ENCODE measurements around the gene SFI1.

DNA sequence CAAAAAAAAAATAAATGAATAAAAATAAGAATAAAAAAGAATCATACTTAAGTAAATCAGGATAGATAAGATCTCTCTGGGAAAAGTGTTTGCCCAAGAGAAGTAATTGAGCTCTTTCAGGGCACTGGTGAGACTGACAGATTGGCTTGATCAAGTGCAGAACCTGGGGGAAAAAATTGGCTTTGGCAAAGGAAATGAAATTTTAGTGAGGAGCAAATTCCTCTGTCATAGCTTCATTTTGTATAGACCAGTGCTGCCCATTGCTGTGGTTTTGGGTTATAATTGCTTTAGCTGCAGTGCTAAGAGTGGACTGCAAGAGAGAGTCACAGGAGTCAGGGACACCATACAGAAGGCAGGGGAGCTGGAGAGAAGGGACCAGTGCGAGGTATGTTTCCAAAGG is 35.7 kb downstream of the SFI1 start:
- TF ChIP-seq, protein P1, sequence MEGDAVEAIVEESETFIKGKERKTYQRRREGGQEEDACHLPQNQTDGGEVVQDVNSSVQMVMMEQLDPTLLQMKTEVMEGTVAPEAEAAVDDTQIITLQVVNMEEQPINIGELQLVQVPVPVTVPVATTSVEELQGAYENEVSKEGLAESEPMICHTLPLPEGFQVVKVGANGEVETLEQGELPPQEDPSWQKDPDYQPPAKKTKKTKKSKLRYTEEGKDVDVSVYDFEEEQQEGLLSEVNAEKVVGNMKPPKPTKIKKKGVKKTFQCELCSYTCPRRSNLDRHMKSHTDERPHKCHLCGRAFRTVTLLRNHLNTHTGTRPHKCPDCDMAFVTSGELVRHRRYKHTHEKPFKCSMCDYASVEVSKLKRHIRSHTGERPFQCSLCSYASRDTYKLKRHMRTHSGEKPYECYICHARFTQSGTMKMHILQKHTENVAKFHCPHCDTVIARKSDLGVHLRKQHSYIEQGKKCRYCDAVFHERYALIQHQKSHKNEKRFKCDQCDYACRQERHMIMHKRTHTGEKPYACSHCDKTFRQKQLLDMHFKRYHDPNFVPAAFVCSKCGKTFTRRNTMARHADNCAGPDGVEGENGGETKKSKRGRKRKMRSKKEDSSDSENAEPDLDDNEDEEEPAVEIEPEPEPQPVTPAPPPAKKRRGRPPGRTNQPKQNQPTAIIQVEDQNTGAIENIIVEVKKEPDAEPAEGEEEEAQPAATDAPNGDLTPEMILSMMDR (IDR thresholded peaks at IDR 0.05) = no peak
- TF ChIP-seq POLR2A (IDR thresholded peaks at IDR 0.05) = no peak
